Measurements from ENCODE around the gene LIPA. TPM values are rescaled to one million over a fixed set of nuclear protein-coding genes. Genes with fewer than 3 reads are reported as not detected.

The LIPA gene
- total and polyA plus RNA-seq, 9 of the 15 experiments (the other 6 are each of a cell fraction or from before 2014, with no cell fraction given), result 0.07 to 0.40 (median 0.15) TPM; not detected in 1

- no peaks in the 10 kb centered on the region; a peak in 1 of 5 replicates for H3K4me1 ChIP-seq (replicated peaks in 1 of 2; ENCODE audit: control insufficient read depth in 2 of 2, insufficient read depth in 2 of 2, low read length in 2 of 2)
- WGBS (ENCODE audit: insufficient coverage, low coverage, missing lambda C conversion rate), result 0% methylated on average over 2 of the region's 3 CpGs
- ATAC-seq (no peak), FAIRE-seq (no peak), DNase-seq (ENCODE audit: extremely low read depth in 1 of 4, low spot score in 3 of 4) (peak in 1 of 4 experiments; percentile 18)
- no peaks in the 10 kb centered on the region for H3K9me3 ChIP-seq (replicated peaks; ENCODE audit: control insufficient read depth, insufficient read depth, low read depth, low read length)
- BruUV-seq (replicated peaks), result no TSS peak
- H3K9me1 ChIP-seq (ENCODE audit: control insufficient read depth, insufficient read depth, low read length), result no peaks in the 10 kb centered on the region
- ChIA-PET POLR2A (no interaction called here), CTCF (ENCODE audit: low intra/inter-chr PET ratio) (no interaction called here)
- in situ Hi-C loops (cut with MboI) (no loop called here), intact Hi-C loops (cut with micrococcal nuclease) (no loop called here)
- no peaks in the 10 kb centered on the region for H3K27me3 ChIP-seq (ENCODE audit: control insufficient read depth in 2 of 2, insufficient read depth in 2 of 2, low read length in 2 of 2)
- TF ChIP-seq ARID1B (IDR thresholded peaks at IDR 0.05), result peak; percentile 18; the same call in 1 of the 2 replicates
- no peak for TF ChIP-seq TCF7L2 (IDR thresholded peaks at IDR 0.05; ENCODE audit: low read depth, low read length)
- peak; percentile 48 for TF ChIP-seq CBFA2T3 (IDR thresholded peaks at IDR 0.05)
- TF ChIP-seq SMAD1 (IDR thresholded peaks at IDR 0.05; ENCODE audit: low read depth, low read length, partially characterized antibody), result no peak
- TF ChIP-seq TAL1 (IDR thresholded peaks at IDR 0.05), result peak; percentile 37; the same call in 1 of the 2 replicates
- peak; percentile 25; the same call in 1 of the 2 replicates for TF ChIP-seq TCF3 (CRISPR knock-in tag; IDR thresholded peaks at IDR 0.05)
- no peak for TF ChIP-seq ZFPM2 (CRISPR knock-in tag; IDR thresholded peaks at IDR 0.05)
- no peaks in the 10 kb centered on the region for H3K79me2 ChIP-seq (ENCODE audit: control insufficient read depth, insufficient read depth, low read length)
- H3K4me3 ChIP-seq, result no peak overlapping the region
- no peak overlapping the region for H3K4me2 ChIP-seq (ENCODE audit: insufficient read depth, low read length)
- no peak overlapping the region for H3K27ac ChIP-seq (ENCODE audit: extremely low read depth, low read depth, low read length)
- H4K20me1 ChIP-seq (replicated peaks; ENCODE audit: control insufficient read depth, insufficient read depth, low read length), result no peaks in the 10 kb centered on the region
- no peak overlapping the region for H2AFZ ChIP-seq (ENCODE audit: low read depth, low read length)
- no peaks in the 10 kb centered on the region for H3K36me3 ChIP-seq (ENCODE audit: control insufficient read depth, insufficient read depth, low read length)
- no peak overlapping the region for H3K9ac ChIP-seq (ENCODE audit: insufficient read depth in 1 of 2, low read depth in 2 of 2, low read length in 2 of 2)
Observed at GRCh38 chr10:89241026-89241425, 10.5 kb downstream of the LIPA start.

- Histone ChIP-seq H3K79me2 (ENCODE audit: control insufficient read depth, insufficient read depth, low read length) (no peaks in the 10 kb centered on the region), H3K4me2 (ENCODE audit: insufficient read depth, low read length) (no peak overlapping the region), H3K9ac (ENCODE audit: insufficient read depth in 1 of 2, low read depth in 2 of 2, low read length in 2 of 2) (no peak overlapping the region), H2AFZ (ENCODE audit: low read depth, low read length) (no peak overlapping the region), H3K27ac (ENCODE audit: extremely low read depth, low read depth, low read length) (no peak overlapping the region), H3K27me3 (ENCODE audit: control insufficient read depth in 2 of 2, insufficient read depth in 2 of 2, low read length in 2 of 2) (no peaks in the 10 kb centered on the region), H3K4me3 (no peak overlapping the region), H3K9me1 (ENCODE audit: control insufficient read depth, insufficient read depth, low read length) (no peaks in the 10 kb centered on the region), H3K4me1 (replicated peaks in 1 of 2; ENCODE audit: control insufficient read depth in 2 of 2, insufficient read depth in 2 of 2, low read length in 2 of 2) (no peaks in the 10 kb centered on the region; a peak in 1 of 5 replicates), H3K36me3 (ENCODE audit: control insufficient read depth, insufficient read depth, low read length) (no peaks in the 10 kb centered on the region), H4K20me1 (replicated peaks; ENCODE audit: control insufficient read depth, insufficient read depth, low read length) (no peaks in the 10 kb centered on the region), H3K9me3 (replicated peaks; ENCODE audit: control insufficient read depth, insufficient read depth, low read depth, low read length) (no peaks in the 10 kb centered on the region)
- ChIA-PET CTCF (ENCODE audit: low intra/inter-chr PET ratio) (no interaction called here), POLR2A (no interaction called here)
- no peak for FAIRE-seq
- intact Hi-C loops (cut with micrococcal nuclease), result no loop called here
- in situ Hi-C loops (cut with MboI), result no loop called here
- no TSS peak for BruUV-seq (replicated peaks)
- WGBS (ENCODE audit: insufficient coverage, low coverage, missing lambda C conversion rate), result 0% methylated on average over 3 of the region's 3 CpGs
- ATAC-seq, result no peak
- DNase-seq (ENCODE audit: extremely low read depth in 1 of 4, low spot score in 3 of 4), result no peak
- TF ChIP-seq ZNF766 (CRISPR knock-in tag; conservative IDR thresholded peaks at IDR 0.05) (no peak), SFPQ (IDR thresholded peaks at IDR 0.05; ENCODE audit: low read depth, low read length) (no peak), CREB1 (IDR thresholded peaks at IDR 0.05) (no peak), CREB1 (CRISPR knock-in tag; IDR thresholded peaks at IDR 0.05) (no peak), CREB3L1 (IDR thresholded peaks at IDR 0.05; ENCODE audit: borderline replicate concordance, low read depth) (no peak), FUS (optimal IDR thresholded peaks at IDR 0.05; ENCODE audit: low read depth, low read length) (no peak)
Observed at GRCh38 chr10:89240519-89240918, 11.1 kb downstream of the LIPA start.

All from K562 (cell line).